Right kidney (tissue), 1 donor: Measurements from ENCODE around the gene CRLF1.
A peak's percentile ranks its signal among the peaks of the same experiment; 100 is the strongest.
"Not testable (repeated sequence)": the region's sequence is repeated elsewhere in the genome, so short reads cannot be mapped to it uniquely, and the experiment has no call there.

Experiments used
- DNase-seq: peaks from one replicate; pipeline ENCODE4 v3.0.0-alpha.2; 2016

CRLF1 gene

DNA sequence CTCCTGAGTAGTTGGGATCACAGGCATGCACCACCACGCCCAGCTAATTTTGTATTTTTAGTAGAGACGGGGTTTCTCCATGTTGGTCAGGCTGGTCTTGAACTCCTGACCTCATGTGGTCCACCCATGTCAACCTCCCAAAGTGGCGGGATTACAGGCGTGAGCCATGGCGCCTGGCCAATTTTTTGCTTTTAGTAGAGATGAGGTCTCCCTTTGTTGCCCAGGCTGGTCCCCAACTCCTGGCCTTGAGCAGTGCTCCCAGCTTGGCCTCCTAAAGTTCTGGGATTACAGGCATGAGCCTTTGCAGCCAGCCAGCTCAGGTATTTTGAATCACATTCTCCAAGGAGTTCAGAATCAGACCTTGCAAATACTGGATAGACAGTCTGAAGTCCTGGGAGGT lies 13.9 kb downstream of the CRLF1 start:
- DNase-seq: not testable (repeated sequence)

DNA sequence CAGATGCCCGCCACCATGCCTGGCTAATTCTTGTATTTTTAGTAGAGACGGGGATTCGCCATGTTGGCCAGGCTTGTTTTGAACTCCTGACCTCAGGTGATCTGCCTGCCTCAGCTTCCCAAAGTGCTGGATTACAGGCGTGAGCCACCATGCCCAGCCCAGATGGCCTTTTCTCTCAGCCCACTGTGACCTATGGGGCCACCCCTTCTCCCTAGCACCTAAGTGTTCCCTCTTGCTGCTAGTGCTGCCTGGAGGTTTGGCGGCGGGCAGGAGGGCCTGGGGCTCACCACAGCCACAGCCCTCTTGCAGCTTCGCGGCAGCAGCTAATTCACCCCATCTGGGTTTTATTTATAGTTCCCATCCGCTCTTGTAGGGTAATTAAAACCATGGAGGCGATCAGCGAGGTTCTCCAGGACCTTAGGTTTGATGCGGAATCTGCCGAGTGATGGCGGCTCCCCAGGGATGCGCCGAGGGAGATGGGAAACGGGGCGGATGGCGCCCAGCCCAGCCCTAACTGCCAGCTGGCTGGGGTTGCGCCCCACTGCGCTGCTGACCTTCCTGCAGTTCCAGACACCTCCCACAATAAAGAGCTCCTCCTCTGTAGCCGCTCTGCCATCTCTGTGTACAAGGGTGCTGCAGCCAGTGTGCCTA lies 14.7 kb downstream of the CRLF1 start:
- no peak for DNase-seq

DNA sequence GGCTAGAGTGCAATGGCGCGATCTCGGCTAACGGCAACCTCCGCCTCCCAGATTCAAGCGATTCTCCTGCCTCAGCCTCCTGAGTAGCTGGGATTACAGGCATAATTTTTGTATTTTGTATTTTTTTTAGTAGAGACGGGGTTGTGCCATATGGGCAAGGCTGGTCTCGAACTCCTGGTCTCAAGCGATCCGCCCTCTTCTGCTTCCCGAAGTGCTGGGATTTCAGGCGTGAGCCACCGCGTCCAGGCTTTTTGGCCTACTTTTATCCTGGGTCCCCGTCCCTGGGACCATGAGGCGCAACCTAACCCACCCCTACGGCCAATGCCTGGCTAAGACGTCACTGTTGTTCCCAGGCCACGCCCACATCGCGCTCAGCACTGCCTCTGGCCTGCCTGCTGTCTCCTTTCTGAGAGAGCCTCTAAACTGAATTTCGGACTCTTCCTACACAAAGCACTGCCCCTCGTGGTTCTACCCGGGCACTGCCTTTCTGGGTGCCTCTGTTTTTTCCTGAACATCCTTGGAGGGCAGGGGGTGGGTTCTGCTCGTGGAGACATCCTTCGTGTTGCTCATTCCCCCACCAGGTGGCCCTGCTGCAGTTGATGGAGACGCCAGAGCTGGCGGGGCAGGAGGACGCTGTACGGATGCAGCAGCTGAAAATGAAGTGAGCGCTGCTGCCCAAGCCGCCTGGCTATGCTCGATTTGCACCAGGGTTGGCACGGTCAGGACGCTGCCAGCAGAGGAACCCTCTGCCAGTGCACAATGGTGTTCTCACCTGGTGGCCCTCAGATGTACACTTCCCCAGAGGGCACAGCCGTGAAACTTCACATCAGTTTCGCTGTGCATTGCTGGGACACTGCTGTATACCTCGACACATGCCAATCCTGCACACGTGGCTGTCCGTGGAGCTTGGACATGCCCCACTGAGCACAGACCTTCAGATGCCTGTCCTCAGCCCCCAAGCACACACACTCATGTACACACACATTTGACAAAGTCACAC lies 16.0 kb downstream of the CRLF1 start:
- peak; percentile 76 for DNase-seq

DNA sequence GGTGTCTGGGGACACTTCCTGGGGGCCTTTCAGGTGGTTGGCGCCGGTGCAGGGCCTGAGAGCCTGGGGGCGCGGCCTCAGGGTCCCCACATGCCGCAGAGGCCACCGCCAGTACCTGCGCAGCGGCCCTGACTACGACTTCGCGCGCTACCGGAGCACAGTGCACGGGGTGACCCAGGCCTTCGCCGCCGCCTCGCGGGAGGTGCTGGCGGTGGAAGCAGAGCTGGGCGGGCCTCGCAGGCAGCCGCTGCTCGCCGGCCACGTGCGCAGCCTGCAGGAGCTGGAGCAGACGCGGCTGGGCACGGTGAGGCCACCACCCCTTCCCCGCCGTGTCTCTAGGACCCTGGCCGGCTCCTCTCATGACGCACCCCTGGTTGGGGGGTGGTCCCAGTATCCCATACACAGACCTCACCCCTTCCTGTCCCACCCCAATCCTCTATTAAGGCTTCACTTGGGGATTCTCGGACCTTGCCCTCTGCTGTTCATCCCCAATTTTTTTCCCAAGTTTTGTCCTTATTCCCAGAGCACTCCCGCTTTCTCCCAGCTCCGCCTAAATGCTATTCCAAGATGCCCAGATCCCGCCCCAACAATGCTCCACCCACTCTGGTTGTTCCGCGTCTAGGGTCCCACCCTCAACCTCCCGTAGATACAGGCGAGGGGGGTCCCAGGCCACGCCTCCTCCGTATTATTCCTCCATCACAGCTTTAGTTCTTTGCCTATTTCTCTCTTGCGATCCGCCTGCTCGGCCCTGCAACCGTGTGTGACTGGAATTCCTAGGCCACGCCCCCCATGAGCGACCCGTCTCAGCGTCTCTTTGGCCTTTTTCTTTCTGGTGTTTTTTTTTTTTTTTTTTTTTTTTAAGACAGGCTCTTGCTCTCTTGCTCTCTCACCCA lies 17.0 kb downstream of the CRLF1 start:
- no peak for DNase-seq

DNA sequence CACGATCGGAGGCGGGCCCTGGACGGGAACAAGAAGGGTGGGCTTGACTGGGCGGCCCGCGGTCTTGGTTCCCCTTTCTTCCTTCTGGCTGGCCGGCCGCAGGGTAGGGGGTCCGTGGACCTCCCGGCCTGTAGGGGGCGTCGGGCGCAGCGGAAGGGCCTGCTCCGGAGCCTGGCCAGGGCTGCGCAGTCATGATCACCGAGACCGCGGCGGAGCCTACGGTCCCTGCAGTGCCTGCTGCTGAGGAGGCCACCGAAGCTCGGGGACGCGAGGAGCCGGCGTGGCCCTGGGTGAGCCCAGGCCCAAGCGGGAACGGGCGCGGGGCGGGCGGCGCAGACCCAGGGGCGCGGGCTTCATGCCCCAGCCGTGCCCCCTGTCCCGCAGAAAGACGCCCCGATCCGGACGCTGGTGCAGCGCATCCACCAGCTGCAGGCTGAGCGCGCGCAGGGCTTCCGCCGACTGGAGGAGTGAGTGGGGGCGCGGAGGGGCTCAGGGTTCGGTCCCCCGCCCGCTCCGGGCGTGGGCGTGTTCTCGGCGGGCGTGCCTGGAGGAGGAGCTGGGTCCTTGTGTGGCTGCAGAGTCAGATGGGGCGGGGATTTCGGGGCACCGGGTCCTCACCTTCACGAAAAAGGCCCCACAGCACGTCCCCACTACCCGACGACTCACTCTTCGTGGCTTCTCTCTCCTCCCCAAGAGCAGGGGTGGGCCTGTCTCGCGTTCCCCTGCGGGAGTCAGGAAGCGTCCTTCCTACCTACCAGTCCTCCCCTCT lies 17.8 kb downstream of the CRLF1 start, which contains the start of gene REX1BD:
Gene REX1BD (plus strand): TSS at position 188 of the 769 bp plus-strand sequence. CDS start 4 bp downstream, at position 192.
- DNase-seq: peak; percentile 98

DNA sequence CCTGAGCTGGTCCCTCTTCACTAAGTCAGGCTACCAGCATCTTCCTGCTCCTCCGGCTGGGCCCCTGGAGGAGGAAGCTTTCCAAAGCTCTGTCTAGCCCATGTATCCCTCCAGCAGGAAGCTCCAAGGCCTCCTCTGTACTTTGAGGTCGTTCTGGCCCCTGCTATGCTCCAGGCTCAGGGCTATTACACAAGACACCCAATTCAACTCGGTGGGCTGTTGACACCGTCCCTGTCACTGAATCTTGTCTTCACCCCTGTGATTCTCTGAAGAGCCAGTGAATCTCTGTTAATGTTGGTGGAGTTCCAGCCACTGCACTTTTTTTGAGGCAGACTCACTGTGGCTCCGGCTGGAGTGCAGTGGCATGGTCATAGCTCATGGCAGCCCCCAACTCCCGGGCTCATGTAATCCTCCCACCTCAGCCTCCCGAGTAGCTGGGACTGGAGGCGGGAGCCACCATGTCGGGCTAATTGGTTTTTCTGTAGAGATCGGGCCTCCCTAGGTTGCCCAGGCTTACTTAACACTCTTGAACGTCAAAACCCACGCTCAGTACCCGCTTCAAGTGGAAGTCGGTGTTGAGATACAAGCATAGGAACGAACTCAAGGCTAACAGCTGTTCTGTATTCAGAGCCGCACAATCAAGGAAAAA lies 18.5 kb downstream of the CRLF1 start:
- DNase-seq: no peak

DNA sequence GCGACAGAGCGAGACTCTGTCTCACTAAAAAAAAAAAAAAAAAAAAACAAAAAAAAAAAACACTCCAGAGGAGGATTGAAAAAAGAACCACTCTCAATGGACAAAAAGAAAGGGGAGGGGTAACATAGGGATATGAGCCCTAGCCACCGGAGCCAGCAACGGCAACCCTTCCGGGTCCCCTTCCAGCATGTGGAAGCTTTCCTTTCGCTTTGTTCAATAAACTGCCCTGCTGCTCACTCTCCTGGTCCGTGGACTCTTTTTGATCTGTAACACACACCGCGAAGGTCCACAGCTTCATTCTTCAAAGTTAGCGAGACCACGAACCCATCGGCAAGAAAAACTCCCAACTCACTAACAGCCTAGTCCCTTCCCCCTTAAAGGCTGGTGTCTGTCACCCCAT lies 19.0 kb downstream of the CRLF1 start:
- no peak for DNase-seq

DNA sequence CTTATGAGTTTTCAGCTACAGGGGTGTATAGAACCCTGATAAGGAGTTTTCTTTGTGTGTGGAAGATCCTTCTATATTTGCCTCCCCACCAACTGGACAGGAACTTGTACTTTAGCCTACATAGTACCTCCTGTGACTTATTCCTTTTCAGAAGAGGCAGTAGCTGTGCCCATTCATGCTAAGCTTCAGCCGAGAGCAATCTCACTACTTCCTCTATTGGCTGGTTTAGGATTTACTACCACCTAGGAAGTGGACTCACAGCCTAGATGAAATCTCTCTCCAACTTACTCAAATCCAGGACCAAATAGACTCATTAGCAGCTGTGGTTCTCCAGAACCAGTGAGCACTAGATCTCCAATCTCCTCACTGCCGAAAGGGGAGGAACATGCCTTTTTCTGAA lies 20.3 kb downstream of the CRLF1 start:
- no peak for DNase-seq

DNA sequence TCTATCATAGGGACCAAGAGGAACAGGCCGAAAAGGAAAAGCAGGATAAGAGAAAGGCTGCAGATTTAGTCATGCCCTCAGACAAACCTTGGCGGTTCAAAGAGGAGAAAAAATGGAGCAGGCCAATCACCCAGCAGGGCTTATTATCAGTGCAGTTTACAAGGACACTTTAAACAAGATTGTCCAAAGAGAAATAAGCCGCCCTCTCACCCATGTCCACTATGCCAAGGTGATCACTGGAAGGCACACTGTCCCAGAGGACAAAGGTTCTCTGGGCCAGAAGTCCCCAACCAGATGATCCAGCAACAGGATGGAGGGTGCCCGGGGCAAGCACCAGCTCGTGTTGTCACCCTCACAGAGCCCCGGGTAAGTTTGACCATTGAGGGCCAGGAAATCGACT lies 26.3 kb downstream of the CRLF1 start:
- no peak for DNase-seq

DNA sequence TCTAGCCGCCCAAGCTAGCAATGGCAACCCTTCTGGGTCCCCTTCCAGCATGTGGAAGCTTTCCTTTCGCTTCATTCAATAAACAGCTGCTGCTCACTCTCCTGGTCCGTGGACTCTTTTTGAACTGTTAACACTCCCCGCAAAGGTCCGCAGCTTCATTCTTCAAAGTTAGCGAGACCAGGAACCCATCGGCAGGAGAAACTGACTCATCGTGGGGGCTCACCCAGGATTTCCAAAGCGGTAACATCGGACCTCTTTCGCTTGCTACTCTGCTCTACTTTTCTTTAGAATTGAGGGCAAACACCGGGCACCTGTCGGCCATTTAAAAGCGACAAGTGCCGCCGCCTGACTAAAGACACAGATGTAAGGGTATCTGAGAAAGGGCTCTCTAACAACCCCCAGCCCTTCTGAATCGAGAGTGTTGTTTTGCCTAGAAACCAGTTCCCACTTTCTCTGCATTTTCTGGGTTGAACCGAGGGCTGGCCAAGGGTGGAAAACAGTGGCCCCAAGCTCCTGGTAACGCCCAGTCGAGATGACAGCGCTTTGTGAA lies 29.2 kb downstream of the CRLF1 start:
- no peak for DNase-seq

DNA sequence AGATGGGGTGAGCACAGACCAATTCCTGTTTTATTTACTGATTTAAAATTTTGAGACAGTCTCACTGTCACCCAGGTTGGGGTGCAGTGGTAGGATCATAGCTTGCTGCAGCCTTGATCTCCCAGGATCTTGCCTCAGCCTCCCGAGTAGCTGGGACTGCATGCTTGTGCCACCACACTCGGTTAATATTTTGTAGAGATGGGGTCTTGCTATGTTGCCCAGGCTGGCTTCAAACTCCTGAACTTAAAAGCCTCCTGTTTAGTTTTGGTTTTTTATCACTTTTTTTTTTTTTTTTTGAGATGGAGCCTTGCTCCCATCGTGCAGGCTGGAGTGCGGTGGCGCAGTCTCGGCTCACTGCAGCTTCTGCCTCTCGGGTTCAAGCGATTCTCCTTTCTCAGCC lies 30.2 kb downstream of the CRLF1 start:
- no peak for DNase-seq

DNA sequence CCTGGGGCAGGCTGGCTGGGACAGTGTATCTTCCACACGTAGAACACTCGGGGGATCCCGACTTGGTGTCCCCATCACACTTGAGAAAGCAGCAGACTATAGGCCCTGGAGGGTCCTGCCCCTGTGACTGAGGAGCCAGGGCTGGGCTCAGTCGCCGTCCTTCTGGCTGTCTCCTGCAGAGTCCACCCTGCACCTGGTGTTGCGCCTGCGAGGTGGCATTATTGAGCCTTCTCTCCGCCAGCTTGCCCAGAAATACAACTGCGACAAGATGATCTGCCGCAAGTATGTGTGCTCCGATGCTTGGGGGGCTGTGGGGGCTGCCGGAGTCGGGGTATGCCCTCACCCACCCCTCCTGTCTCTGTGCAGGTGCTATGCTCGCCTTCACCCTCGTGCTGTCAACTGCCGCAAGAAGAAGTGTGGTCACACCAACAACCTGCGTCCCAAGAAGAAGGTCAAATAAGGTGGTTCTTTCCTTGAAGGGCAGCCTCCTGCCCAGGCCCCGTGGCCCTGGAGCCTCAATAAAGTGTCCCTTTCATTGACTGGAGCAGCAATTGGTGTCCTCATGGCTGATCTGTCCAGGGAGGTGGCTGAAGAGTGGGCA lies 31.8 kb downstream of the CRLF1 start:
- DNase-seq: no peak

DNA sequence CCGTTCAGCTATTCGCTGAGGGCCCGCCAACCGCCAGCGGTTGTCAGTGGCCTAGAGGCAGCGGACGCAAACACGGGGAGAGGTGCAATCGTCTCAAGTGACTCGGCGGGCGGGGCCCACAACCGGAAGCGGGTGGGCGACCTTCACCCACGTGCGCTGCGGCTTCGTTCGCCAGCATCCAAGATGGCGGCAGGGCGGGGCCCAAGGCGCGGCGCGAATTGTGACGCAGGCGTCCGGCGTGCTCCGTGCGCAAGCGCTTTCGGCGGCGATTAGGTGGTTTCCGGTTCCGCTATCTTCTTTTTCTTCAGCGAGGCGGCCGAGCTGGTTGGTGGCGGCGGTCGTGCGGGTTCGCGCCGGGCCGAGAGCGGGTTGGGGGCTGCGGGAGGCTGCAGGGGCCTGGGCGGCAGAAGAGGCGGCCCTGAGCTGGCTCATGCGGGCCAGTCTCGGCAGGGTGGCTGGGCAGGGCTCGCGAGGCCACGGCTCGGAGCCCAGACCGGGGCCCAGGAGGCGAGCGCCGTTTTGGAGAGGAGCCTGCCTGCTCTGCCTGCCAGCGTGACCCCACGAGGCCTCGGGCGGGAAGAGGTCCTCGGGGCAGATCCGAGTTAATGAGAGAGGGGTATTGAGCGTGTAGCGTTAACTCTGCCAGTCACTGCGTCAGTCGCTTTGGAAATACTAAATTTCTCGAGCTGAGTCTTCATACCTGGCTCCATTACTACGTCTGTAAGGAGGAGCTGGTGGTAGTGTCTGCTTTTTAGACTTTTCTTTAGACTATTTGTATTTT lies 34.8 kb downstream of the CRLF1 start, which contains the start of gene UBA52:
Gene UBA52 (plus strand): TSS at position 294 of the 781 bp plus-strand sequence. CDS start 1,444 bp downstream, outside the sequence.
- peak; percentile 92 for DNase-seq

DNA sequence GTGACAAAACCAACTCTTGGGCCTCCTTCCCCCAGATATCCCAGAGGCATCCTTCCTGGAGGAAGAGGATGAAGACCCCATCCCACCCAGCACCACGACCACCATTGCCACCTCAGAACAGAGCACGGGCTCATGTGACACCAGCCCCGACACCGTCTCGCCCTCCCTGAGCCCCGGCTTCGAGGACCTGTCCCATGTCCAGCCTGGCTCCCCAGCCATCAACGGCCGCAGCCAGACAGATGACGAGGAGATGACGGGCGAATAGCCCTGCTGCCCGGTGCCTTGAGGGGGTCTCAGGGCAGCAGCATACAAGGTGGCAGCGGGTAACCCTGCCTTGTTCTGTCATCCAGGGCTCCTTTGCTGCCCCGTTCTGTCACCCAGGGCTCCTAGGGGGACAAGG lies 38.2 kb downstream of the CRLF1 start:
- no peak for DNase-seq

DNA sequence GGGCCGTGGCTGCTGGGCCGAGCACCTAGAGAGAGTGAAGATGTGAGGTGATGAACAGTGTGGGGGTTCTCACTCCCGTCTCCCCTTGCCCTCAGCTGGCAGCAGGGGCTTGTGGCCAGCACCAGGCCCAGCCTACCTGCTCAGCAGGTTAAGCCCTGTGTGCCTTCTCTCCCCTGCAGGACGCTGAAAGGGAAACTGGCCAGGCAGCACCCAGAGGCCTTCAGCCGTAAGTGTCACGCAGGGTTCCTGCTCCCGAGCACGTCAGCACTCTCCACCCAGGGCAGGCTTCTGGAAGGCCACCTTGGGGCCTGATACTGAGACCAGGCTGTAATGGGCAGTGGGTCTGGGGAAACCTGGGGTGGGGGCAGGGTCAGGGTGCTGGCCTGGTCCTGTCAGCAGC lies 39.6 kb downstream of the CRLF1 start:
- DNase-seq: no peak

DNA sequence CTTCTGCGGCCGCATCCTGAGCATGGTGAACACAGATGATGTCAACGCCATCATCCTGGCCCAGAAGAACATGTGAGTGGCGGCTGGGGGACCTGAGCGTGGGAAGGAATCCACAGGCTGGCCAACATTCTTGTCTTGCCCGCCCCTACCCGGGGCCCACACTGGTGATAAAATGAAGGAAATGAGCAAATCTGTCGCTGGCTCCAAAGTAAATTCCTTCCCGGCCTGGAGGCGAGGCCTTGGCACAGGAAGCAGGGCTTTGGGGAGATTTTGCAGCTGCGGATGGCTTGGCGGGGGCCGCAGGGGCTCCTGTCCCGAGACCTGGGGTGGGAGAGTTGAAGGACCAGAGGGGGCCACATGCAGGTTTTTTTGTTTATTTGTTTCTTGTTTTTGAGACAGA lies 44.5 kb downstream of the CRLF1 start:
- DNase-seq: no peak

DNA sequence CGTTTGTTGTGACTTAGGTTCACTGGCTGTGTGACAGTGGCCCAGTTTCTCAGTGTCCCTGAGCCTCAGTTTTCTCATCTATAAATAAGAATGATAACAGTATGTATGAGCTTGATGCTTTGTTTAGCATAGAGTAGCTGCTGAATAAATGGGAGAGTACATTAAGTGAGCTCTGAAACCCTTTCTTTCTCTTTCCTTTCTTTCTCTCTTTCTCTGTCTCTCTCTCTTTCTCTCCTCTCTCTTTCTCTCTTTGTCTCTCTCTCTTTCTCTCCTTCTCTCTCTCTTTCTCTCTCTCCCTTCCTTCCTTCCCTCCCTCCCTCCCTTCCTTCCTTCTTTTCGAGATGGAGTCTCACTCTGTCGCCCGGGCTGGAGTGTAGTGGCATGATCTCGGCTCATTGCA lies 46.9 kb downstream of the CRLF1 start:
- no peak for DNase-seq

DNA sequence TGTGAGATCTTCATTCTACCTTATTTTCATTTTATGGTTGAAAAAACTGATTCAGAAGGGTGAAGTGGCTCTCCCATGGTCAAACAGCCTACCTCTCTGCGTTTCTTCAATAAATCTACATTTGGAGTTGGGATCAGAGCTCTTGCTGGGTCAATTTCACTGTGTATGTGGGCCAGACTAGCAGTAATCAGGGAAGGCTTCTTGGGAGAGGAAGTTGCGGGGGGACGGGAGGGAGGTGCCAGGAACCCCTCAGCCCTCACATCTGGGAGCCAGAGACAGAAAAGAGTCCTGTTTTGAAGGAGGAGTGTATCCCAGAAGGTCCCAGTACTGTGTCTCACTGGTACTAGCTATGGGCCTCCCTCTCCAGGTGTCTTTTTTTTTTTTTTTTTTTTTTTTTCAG lies 48.0 kb downstream of the CRLF1 start:
- DNase-seq: no peak

DNA sequence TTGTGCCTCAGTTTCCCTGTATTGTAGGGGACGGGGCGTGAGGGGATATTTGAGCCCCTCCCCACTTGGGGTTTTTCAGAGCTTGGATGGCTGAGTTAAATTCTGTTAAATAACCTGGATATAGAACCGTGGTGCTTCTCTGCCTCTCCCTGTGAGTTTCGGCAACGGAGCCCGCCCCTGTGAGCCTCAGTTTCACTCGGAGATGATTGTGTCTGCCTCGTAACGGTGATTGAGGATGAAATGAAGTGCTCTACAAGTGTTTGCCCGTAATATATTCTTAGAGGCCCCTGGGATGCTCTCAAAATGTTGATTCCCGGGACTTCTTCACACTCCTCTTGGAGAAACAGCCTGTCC lies 48.4 kb downstream of the CRLF1 start:
- DNase-seq: peak; percentile 49
